Measurements from ENCODE around the gene CCDC24.

The CCDC24 gene

DNA sequence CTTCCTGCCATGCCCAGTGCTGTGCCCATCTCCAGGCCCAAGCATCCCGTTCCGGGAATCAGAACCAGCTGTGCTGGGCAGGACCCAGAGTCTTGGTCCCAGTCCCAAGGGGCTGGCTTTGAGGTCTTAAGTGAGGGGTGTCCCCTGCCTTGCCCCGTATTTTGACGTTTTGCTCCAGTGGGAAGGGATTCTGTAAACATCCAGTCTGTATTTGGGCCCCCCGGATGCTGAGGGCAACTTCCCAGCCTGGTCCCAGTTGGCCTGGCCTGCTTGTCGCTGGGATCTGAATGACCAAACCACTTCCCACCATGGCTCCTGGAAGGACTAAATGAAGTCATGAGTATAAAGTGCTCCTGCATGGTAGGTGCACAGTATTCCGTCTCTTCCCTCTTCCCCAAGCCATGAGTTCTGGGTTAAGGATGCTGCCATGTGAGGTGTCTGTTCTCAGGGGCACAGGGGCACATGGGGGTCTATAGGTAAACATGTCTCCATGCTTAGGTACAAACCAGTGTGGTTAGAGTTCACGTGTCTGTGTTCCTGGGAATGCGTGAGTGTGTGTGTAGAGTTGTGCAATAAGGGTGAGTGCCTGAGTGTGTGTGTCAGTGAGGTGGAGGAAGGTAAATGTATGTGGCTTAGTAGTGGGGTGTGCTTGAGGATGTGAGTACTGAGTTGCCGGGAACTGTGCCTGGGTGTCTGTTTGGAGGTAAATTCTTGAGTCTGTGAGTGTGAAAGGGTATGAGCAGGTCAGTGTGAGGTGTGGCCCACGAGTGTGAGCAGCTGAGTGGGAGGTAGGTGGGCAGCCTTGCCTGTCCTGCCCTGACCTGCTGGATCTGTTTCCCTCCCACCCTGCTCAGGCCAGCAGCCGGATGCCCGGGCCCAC lies 10.9 kb upstream of the CCDC24 start:
- DNase-seq (ENCODE audit: low read depth) = no peak

GRCh38 chr1:43981135-43981491 lies 10.3 kb upstream of the CCDC24 start:
- no peak for DNase-seq (ENCODE audit: low read depth)

GRCh38 chr1:43981636-43982035 lies 9.8 kb upstream of the CCDC24 start:
- no peak for DNase-seq (ENCODE audit: low read depth)

- no peak for DNase-seq (ENCODE audit: low read depth)
Observed at GRCh38 chr1:43982241-43982640, 9.2 kb upstream of the CCDC24 start.

GRCh38 chr1:43982808-43983207 lies 8.6 kb upstream of the CCDC24 start:
- no peak for DNase-seq (ENCODE audit: low read depth)

GRCh38 chr1:43983253-43983899 lies 8.0 kb upstream of the CCDC24 start:
- no peak for DNase-seq (ENCODE audit: low read depth)

- no peak for DNase-seq (ENCODE audit: low read depth)
Observed at GRCh38 chr1:43984855-43985254, 6.5 kb upstream of the CCDC24 start.

DNA sequence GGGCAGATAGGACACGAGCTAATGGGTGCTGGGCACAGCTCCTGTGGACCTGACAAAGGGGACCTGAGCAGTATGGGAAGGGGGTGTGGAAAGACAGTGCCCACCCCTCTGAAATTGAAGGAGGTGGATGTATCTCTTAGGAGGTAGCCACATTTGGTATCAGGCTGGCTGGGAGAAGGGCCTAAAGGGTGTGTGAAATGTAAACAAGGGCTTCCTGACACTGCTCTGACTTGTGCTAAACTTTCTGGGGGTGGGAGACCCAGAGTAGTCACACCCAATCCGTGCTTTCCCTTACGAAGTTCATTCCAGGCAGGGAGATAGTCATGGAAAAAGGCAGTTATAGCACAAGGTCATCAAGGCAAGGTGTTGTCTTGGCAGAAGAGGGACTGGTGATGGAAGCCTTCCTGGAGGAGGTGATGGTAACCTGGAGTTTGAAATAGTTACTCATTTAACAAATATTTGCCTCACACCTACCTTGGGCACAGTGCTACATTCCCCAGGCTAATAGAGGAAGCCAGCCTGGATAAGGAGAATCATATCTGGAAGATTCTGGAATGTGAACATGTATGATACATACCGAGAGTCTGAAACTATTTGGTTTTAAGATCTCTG lies 5.3 kb upstream of the CCDC24 start:
- DNase-seq (ENCODE audit: low read depth) = no peak

- DNase-seq (ENCODE audit: low read depth) = no peak
Observed at GRCh38 chr1:43986712-43987111, 4.7 kb upstream of the CCDC24 start.

DNA sequence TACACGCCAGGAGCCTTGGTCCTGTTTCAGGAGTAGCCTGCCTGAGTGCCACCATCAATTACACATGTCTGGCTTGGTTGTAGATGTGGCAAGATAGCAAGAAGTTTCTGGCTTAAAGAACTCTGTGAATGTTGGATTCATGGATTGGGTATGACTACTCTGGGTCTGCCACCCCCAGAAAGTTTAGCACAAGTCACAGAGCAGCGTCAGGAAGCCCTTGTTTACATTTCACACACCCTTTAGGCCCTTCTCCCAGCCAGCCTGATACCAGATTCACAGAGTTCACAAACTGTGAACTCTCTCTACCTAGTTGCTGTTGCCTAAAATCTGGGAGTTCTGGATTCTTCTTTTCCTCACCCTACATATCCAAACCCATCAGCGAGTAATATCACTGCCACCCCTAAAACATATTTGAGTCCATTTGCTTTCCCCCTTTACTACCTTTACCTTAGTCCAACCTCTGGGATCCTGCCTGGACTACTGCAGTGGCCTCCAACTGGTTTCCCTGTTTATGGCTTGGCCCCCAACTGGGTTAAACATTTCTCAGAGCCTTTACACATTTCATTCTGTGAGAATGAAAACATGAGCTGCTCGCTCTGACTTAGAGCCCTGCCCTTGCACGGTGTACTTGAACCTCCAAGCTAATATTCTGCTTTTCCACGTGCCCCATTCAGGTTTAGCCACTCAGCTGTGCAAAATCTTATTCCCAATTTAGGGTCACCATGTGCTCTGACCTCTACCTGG lies 4.1 kb upstream of the CCDC24 start:
- DNase-seq (ENCODE audit: low read depth) = no peak

GRCh38 chr1:43990271-43991199 lies 864 bp upstream of the CCDC24 start:
- no peak for DNase-seq (ENCODE audit: low read depth)

DNA sequence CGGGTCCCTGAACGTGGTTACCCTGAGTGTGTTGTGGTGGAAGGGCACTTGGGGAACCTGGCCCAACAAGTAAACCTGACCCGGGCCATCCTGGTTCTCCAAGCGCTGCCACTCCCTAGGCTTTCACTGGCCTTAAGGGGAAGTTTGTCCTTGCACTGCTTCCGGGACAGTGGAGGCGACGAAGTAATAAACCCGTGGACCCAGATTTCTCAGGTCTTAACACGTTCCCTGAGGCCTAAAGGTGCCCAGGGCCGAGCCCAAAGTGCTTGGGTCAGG lies 261 bp upstream of the CCDC24 start:
- no peak for DNase-seq (ENCODE audit: low read depth)

DNA sequence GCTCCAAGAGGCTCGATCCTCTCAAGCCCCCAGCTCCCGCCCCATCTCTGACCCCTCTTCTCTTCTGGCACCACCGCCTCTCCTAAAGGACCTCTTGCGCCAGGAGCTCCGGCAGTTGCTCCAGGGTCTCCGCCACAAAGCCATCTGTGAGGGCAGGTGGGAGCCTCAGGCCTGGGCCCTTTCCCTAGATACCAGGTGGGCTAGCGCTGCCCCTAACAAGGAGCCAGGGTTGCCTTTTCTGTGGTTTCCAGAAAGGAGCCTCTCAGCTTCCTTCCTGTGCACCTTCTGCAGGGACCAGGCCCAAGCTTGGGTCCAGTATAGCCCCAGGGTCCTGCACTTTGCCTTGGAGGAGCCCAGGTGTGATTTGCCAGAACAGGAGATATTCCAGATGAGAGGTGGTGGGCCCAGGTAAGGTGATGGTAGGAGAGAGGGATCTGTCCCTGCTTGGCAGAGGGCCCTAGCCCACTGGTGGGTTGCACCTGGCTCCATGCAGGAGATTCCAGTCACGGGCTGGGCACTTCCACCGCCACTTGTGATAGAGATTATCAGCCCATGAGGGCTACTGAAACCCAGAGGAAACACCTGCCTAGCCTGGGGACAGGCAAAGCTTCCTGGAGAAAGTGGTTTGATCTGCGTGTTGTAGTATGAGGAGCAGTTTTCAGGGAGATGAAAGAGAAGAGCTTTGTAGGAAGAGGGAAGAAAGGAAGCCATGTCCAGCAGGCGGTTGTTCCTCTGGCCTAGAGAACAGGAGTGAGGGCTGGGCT lies 1.0 kb downstream of the CCDC24 start:
- no peak for DNase-seq (ENCODE audit: low read depth)

DNA sequence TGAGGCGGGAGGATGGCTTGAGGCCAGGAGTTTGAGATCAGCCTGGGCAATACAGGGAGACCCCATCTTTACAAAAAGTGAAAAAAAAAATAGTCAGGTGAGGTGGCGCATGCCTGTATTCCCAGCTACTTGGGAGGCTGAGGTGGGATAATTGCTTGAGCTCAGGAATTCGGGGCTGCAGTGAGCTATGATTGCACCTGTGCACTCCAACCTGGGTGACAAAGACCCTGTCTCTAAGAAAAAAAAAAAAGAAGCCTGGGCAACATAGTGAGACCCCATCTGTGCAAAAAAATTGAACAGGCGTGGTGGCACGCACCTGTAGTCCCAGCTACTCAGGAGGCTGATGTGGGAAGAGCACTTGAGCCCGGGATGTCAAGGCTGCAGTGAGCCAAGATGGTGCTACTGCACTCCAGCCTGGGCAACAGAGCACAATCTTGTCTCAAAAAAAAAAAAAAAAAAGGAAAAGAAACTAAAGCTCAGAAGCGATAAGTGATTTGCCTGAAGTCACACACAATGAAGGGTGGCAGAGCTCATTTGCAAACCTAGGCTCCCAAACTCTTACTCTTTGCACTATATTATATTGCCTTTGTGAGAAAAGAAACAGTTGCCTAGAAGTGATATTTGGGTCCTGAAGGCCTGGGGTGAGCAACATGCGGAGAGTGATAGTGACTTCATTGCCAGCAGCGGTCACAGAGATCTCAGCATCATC lies 2.0 kb downstream of the CCDC24 start:
- DNase-seq (ENCODE audit: low read depth) = no peak

- no peak for DNase-seq (ENCODE audit: low read depth)
Observed at GRCh38 chr1:43994071-43994470, 2.7 kb downstream of the CCDC24 start.

GRCh38 chr1:43994794-43995790 lies 3.7 kb downstream of the CCDC24 start:
- no peak for DNase-seq (ENCODE audit: low read depth)

DNA sequence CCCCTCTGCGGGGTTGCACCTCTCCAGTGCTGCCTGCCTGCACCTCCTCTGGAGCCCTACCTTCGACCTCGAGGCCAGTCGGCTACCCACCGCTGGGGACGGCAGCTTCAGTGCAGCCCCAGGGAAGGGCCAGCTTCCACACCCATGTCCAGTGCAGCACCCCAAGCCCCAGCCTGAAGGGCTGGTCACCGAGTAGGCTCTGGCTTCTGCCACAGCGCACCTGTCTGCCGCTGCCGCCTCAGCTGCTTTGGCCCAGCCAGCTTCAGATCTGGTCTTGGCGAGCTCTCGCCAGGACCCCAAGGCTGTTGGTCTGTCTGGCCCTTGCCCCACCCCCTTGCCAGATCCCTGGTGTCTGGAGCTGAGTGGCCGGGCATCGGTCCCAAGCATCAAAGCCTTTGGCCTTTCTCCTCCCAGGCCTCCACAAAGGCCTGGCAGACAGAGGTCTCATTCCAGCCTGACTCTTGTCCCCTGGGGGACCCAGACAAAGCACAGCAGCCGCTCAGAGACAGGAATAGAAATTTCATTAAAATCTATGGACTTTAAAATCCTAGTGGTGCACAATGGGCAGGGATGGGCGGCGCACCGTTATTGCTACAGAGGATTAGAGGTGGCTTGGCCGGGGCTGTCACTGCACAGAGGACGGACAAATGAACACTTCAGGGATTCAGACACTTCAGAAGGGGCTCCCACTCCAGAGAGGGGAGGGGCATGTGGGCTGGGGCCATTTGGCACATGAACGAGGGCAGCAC lies 4.8 kb downstream of the CCDC24 start:
- no peak for DNase-seq (ENCODE audit: low read depth)

- no peak for DNase-seq (ENCODE audit: low read depth)
Observed at GRCh38 chr1:43996733-43997115, 5.3 kb downstream of the CCDC24 start.
